NK-92 treated with Interleukin-12 subunit alpha and Interleukin-12 subunit beta, amount 100 ng/mL, for 24 hours (cell line): ENCODE results near the gene ZNF484.
"Not testable (repeated sequence)": the region's sequence is repeated elsewhere in the genome, so short reads cannot be mapped to it uniquely, and the experiment has no call there.

Experiments
- DNase-seq: peaks from one replicate; lab custom pipeline; 2025; lab: John Stamatoyannopoulos, UW

The ZNF484 gene

DNA sequence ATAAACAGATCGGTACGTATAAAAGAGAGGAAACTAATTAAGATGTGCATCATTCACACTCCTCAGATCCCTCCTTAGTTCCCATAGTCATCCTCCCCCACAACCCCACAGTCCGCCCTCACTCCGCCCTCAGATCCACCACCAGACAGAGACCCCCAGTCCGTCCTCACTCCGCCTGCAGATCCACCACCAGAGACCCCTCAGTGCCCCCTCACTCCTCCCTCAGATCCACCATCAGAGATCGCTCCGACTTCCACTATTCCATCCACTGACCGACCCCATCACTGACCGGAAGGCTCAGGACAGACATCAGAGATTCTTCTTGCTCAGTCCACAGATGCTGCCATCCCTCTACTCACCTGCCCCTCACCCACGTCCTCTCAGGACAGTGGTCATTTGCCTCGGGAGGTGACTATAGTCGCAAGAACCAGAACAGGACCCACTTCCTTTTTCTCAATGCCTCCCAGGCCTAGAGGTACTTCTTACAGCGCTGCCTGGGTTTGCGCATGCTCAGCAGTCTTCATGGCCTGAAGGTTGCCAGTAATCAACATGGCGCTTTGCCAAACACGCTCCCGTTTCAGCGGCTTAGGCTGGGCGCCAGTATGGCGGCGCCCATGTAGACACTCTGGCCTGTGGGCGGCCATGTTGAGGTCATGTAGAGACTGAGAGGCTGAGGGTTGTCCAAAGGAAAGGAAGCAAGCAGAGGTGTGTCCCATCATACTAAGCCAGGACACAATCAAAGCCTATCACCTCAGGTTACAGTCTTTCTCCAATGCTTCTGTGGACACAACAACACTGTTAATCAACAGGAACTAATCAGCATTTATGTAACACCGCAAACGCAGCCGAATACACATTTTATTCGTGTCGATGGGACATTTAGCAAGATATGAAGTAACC lies at the start of gene ZNF484:
Gene ZNF484, minus strand, starts transcription at position 508 of the 900 bp plus-strand sequence. CDS start 3,009 bp downstream, outside the sequence.
- peak; percentile 76 for DNase-seq

DNA sequence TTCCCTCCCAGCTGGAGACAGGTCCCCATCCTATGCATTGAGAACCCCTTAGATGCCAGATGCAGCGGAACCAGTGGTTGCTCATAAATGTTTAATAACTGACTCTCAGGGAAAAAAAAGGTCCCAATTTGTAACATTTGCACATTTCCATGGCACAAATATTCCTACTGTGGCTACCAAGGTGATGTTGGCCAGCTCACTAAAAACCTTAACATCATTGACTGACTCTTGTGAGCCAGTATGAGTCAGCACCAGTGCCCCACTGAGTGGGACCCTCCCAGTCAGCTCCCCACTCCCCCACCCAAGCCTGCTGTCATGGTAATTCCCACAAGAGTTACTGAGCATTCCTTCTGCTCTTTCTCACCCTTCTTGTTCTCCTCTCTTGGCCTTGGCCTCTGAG lies 42.6 kb upstream of the ZNF484 start:
- DNase-seq = no peak

DNA sequence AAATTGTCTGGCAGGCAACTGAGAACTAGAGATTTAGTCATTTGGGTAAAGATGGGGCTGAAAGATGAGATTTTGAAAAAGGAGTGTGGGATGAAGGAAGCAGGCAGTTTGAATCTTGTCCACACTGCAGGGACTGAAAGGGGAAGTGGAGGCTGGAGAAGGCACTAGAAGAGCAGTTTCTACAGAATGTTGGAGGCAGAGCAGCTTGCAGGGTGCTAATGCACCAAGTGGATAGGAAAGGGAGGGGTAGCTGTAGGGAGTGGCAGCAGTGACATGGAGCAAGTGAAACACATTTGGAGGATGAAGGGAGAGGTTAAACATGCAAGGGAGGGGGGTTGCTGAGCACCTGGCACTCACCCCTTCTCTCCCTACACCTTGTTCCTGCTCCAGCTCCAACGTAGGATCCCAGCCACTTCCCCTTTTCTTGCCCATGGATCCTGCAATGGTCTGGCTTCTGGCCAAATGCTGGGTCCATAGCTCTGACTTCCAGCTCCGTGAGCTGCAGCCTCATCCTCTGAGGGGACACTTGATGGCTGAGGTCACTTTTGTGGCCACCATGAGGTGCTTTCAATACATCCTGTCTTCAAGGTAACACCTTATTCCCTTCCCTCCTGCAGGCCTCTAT lies 39.5 kb upstream of the ZNF484 start:
- no peak for DNase-seq

DNA sequence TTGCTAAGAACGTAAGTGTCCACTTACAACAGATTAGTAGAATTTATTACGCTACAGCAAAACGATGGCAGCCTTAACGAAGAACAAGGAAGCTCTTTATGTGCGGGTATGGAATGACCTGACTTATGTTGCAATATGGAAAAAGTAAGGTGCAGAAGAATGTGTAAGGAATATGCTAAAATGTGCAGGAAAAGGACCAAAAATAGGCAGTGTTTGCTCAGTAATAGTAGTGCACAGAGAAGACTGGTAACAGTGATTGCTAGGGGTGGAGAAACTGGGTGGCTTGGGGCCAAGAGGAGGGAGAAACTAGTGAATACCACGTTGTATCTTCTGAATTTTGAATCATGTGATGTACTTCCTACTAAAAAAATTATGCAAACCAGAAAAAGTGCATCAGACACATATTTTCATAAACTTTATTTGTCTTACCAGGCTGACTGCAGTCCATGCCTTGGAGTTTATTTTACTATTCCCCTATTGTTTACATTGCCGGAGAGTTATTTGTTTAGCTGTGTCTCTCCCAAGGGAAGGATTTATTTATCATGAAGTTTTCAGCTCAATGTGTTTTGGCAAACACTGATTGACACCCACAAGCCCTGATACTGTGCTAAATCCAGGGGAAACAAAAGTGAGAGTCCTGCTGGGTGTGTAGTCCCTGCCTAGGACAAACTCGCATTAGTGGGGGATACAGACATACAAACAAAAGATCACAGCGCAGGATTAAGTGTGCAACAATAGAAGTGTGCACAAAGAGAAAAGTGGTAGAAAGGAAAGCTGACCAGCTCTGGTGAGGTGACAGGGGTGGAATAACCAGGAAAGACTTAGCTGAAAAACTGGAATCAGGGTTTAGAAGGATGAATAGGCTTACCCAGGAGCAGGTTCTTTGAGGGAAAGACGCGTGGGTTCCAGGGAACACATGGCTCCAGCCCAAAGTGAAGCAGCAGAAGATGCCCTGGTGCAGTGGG lies 34.0 kb upstream of the ZNF484 start:
- no peak for DNase-seq

DNA sequence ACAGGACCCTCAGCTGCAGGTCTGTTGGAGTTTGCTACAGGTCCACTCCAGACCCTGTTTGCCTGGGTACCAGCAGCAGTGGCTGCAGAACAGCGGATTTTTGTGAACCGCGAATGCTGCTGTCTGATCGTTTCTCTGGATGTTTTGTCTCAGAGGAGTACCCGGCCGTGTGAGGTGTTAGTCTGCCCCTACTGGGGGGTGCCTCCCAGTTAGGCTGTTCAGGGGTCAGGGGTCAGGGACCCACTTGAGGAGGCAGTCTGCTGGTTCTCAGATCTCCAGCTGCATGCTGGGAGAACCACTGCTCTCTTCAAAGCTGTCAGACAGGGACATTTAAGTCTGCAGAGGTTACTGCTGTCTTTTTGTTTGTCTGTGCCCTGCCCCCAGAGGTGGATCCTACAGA lies 27.3 kb upstream of the ZNF484 start:
- not testable (repeated sequence) for DNase-seq

DNA sequence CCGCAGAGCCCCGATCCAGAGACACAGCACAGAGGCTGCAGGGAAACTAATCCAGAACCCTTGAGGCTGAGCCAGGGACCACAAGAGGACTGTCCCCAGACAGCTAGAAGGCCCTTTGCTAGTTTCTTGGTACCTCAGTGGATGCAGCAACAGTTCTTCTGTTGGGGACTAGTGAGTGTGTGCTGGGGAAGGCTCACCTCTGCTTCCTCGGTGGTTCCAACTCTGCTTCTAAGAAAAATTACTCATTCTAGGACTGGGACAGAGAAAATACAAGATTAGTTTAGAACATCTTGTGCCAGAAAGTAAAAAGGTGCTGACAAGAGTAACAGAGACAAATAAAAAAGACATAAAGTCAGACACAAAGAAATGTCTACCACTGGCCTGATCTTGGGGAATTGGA lies 19.5 kb upstream of the ZNF484 start:
- DNase-seq = no peak

DNA sequence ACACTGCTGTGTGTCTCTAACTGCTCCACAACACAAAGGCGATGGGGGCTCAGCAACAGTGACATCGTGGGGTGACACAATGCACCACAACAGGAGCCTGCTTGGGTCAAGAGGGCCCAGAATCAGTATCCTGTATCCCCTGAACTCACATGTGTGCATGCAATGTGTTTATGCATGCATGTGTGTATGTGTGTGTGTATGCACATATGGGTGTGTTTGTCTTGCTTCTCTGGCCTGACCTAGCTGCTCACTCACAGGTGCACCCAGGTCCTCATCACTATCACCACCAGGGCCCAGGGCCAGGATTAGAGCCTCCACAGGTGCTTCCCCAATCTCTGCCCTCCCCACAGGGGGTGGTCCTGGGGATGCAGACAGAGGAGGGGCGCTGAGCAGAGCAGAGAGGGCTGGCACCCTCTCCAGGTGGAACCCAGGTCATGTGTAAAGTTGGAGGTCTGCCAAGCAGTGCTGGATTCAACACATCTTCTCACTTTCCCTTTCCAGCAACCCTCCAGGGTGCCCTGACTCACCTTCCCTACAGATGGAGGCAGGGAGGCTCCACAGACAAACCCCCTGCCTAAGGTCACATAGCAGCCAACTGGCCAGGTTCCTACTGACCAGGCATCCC lies 18.1 kb upstream of the ZNF484 start:
- DNase-seq = no peak

DNA sequence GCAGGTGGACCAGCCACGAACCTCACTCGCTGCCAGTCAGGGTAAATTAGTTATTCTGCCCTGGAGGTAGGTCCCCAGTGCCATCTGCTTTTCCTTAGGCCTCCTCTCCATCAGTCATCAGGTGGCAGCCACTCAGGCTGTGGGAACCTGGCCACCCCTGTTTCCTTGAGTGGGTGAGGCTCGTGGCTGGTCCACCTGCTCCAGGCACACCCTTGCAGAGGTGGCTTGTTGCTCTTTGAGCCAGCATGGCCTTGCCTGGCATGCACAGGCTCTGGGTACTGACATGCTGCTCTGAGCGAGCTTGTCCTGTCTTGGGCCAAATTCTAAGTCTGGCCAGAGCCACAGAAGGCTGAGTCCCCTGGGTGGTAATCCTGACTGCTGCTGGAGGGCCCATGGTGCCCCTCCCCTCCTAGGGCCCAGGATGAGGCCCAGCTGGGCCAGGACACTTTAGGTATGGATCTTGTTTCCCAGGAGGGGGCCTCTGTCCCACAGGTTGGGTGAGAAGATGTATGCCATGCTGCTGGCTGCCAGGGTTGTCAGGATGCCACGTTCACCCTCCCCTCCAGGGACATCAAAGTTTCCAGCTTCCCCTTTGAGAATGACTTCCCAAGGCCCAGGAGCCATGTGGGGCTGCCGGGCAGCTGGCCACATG lies 17.0 kb upstream of the ZNF484 start:
- no peak for DNase-seq

DNA sequence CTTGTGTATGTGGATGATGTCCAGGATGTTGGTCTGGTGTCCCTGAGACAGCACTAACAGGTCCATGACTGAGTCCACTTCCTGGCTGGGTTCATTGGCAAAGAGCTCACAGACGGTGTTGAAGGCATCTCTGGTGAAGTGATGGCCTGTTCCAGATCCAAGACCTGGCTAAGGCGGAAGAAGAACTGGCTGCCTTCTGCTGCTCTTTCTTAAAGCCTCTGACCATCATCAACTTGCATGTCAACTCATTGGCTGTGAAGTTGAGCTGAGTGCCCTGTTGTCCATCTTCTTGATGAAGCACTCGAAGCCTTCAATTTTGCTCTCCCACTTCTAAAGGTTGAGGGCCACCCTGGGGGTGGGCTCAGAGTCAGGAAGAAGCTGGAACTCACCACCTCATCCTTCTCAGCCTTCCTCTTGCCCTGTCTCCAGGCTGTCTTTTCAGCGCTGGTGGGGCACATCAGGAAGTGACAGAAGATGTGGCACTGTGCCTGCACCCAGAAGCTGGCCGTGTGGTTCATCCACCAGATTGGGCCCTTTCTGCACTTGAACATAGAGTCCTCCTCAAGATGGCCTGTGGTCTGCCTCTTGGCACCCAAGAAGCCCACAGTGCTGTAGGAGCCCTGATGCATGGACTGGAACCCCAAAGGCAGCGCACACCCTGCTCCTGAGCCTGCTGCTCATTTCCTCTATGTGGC lies 16.2 kb upstream of the ZNF484 start:
- DNase-seq = not testable (repeated sequence)

DNA sequence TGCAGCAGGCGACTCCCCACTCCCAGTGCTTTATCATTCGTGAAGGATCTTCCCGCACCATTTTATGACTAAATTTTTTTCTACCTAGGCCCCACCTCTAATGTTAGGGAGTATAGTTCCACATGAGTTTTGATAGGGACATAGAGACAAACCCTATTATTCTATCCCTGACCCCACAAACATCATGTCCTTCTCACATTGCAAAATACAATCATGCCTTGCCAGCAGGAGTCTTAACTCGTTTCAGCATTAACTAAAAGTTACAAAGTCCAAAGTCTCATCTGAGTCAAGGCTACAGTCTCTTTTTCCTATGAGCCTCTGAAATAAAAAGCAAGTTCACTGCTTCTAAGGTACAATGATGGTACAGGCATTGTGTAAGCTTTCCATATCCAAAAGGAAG lies 14.4 kb upstream of the ZNF484 start:
- DNase-seq = not testable (repeated sequence)

DNA sequence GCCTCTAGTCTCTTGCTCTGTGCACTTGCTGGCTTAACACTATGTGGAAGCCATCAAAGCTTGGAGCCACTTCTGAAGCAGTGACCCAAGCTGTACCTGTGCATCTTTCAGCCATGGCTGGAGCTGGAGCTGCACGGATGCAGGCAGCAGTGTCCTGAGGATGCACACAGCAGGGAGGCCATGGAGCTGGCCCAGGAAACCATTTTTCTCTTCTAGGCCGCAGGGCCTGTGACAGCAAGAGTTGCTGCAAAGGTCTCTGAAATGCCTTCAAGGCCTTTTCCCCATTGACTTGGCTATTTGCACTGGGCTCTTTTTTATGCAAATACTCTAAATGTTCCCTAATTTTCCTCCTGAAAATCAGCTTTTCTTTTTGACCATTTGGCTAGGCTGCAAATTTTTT lies 12.9 kb upstream of the ZNF484 start:
- DNase-seq = no peak

DNA sequence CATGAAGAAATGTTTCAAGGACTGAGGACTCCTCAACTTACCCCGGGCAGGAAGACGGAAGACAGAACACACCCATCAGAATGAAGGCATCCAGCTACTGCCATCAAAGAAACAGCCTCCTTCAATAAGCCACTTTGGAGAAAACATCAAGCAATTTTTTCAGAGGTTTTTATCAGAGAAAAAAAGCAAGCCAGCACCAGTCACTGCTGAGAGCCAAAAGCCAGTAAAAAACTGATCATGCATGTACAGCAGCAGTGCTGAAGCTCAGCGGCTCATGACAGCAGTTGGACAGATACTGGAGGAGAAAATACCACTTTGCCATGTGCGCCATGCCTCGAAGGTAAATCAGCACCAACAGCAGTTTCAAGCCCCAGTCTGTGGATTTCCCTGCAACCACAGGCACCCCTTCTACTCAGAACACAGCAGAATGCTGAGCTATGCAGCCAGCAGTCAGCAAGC lies 10.1 kb upstream of the ZNF484 start:
- DNase-seq = no peak

DNA sequence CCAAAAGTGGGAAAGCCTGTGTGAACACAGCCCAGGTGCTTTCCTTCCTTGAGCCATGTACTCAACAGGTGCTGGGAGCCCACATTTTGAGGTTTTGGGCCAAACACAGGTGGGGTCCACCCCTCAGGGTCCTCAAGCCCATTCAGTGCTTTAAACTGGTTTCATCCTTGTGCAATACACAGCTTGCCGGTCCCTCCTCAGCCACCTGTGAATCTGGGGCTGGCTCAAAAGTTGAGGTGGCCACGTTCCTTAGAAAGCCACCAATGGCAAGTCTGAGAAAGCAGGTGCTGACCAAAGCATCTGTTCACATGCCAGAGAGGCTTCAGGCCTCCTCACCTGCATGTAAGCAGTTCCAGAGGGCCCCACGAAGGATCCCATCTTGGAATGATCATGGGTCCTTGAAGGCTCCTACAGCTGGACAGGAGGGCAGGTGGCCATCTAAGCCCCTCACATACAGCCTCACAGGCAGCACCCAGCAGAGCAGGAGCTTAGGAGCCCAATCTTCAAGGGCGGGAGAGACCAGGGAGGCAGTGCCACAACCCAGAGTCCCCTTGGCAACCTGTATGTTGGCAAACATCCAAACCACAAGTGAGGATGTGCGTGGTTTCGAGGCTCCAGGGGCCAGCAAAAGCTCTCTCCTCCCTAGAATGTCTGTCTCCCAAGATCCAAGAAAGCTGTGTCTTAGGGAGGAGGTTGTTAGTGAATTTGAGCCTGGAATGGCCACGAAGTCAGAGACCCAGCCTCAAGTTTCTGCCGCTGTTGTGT lies 9.2 kb upstream of the ZNF484 start:
- DNase-seq = not testable (repeated sequence)

DNA sequence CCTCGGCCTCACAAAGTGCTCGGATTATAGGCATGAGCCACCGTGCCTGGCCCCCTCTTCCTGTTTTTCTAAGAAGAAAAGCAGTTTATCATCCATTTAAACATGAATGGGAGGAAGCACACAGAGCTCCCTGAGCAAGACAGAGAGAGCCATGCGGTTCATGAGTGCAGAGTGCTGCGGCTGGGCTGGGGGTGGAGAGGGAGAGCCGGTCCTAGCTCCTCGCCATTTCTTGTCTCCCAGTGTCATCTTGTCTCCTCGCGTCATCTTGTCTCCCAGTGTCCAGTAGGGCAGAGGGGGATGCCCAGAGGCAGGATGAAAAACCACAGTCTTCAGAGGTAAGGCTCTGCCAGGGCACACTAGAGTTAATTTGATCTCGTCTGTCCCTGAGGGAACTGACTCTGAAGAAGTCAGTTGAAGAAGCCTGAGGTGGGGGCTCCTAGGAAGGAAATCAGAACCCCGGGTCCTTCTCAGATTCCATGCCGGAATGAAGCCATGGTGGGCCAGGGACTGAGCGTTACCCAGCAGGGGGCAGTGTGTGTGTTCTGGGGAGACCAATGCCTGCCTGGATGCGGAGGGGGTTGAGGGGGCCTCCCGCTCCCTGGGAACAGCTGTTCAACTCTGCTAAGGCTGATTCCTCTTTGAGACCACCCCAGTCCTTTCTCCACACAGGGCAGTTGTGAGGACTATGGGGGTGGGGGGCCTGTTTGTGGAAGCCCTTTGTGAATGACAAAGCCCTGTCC lies 6.0 kb upstream of the ZNF484 start:
- not testable (repeated sequence) for DNase-seq

DNA sequence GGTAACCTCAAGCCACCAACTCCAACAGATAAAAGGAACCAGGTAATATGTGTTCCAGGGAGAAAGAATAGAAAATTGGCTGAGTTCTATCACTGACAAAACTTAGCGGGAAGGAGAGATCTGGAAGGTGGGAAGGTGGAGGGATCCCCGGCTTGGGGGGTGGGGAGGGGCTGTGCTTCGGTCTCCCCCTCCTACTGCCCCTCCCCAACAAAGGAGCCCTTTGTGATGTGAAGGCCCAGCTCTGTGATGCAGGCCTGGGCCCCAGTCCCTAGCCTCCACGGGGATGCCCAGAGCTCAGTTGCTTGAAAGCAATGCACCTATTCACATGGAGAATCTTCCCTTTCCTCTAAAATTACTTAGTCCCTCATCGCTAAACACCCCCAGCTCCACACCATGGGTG lies 4.4 kb upstream of the ZNF484 start:
- DNase-seq = no peak

DNA sequence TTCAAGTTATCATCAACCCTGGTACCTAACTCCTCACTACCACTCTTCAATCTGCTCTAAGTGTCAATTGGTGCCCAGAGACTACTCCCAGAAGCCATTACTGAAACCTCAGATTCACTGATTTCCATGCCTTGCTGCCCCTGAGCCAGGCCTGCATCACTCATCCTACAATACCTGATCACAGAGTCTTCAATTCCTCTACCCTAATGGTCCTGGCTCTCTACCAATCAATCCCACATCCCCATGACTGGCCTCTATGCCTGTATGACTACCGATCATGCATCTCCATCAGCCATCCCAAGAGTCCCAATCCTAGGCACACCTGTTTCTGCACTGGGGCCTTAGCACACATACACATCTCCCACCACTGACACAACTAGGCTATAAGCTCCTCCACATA lies 2.5 kb downstream of the ZNF484 start:
- DNase-seq = no peak

DNA sequence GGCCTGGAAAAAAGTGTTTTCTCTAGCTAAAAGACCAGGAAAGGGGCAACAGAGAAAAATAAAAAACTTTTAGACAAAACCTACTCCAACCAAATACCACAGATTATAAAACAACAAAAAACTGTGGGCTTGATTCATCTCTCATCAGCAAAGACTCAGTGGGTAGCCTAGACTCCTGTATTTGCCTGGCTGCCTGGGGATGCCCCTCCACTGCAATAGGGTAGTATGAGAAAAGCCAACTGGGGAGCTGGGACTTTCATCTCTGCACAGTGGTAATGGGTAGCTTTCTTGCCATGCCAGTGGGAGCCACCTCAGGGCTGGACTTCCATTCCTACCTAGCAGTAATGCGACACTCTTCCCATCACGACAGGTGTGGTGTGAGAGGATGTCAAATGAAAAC lies 7.5 kb downstream of the ZNF484 start:
- no peak for DNase-seq

DNA sequence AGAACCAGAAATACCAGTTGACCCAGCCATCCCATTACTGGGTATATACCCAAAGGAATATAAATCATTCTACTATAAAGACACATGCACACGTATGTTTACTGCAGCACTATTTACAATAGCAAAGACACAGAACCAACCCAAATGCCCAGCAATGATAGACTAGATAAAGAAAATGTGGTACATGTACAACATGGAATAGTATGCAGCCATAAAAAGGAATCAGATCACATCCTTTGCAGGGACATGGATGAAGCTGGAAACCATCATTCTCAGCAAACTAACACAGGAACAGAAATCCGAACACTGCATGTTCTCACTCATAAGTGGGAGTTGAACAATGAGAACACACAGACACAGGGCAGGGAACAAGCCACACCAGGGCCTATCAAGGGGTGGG lies 11.2 kb downstream of the ZNF484 start:
- DNase-seq = not testable (repeated sequence)

DNA sequence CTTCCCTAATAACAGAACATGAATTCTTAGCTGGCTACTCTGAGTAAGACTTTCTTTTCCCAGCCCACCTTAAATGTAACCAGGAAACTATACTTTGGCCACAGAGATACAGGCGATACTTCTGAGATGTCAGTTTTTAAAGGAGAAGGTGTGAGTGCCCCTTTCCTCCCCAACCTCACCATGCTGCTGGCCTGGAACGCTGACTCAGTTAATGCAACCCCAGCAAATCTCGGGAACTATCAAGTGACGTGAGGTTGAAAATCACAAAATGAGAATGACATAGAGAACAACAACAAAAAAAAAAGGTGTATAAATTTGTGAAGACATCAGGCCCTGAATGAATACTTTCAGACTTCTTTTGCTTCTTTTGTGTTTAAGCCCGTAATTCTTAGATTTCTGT lies 13.7 kb downstream of the ZNF484 start:
- DNase-seq = no peak
